ENCODE data around the gene PRKCH. TPM values are rescaled to one million over a fixed set of nuclear protein-coding genes. Genes with fewer than 3 reads are reported as not detected.

Gene PRKCH
- total RNA-seq, 1 donor from 2014 or later, result 43.0 TPM

DNA sequence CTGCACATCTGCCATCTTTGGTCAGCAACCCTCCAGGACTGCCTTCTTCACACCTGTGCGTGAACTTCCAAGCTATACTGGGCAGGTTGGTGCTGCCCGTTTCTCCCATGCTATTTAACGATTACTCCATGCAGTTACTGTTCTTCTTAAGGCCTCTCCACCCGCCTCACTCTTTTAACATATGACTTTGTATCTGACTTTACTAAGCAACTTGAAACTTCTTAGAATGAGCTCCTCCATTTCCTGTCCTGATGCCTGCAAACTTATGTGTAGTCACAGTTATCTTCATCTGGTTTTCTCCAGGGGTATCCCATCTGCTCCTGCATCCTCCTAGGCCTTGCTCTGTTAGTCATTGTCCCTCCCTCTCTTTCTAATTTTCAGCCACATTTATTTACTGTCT lies 35.7 kb downstream of the PRKCH start:
- Histone ChIP-seq H3K27me3 (no peaks in the 10 kb centered on the region), H3K27ac (no peak overlapping the region), H3K4me1 (peaks cover 27% of the 10 kb centered on the region), H3K4me3 (no peak overlapping the region), H3K9me3 (no peaks in the 10 kb centered on the region), H3K36me3 (no peaks in the 10 kb centered on the region)
- intact Hi-C loops (cut with DNase I), result no loop called here
- TF ChIP-seq POLR2A (IDR thresholded peaks at IDR 0.05), result no peak
- TF ChIP-seq POLR2AphosphoS5 (IDR thresholded peaks at IDR 0.05; ENCODE audit: insufficient read depth in 1 of 2, low read depth in 1 of 2), result no peak
- TF ChIP-seq, protein P1, sequence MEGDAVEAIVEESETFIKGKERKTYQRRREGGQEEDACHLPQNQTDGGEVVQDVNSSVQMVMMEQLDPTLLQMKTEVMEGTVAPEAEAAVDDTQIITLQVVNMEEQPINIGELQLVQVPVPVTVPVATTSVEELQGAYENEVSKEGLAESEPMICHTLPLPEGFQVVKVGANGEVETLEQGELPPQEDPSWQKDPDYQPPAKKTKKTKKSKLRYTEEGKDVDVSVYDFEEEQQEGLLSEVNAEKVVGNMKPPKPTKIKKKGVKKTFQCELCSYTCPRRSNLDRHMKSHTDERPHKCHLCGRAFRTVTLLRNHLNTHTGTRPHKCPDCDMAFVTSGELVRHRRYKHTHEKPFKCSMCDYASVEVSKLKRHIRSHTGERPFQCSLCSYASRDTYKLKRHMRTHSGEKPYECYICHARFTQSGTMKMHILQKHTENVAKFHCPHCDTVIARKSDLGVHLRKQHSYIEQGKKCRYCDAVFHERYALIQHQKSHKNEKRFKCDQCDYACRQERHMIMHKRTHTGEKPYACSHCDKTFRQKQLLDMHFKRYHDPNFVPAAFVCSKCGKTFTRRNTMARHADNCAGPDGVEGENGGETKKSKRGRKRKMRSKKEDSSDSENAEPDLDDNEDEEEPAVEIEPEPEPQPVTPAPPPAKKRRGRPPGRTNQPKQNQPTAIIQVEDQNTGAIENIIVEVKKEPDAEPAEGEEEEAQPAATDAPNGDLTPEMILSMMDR (IDR thresholded peaks at IDR 0.05), result no peak
- DNase-seq (ENCODE audit: extremely low spot score in 2 of 2), result no peak

DNA sequence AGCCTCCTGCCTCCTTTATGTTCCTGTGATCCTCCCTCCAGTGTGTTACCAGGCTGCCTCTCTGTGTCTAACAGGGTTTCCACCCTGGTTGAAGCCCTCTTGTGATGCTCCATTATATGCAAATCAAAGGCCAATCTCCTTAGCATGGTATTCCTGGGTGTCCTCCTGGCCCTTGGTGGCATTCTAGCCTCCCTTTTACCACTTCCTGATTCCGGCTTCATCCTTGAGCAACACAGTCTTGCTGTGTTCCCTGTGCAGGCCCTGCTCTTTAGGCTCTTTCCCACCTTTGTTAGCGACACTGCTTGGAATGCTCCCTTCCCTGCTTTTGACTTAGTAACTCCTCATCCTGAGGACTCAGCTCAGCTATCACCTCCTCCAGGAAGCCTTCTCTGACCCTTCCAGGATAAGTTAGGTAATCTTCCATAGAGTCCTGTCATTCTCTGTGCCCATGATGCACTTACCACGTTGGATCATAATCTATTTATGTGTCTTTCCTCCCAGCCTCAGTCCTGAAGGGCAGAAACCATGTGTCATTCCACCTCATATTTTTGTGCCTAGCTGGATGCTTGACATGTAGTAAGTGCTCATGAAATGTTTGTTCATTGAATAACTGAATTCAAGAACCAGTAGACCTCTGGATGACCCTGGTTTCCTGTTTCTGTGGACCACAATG lies 37.3 kb downstream of the PRKCH start:
- H3K27ac ChIP-seq, result no peak overlapping the region
- intact Hi-C loops (cut with DNase I), result no loop called here
- TF ChIP-seq, protein P1 (IDR thresholded peaks at IDR 0.05), result no peak
- TF ChIP-seq POLR2A (IDR thresholded peaks at IDR 0.05) (no peak), POLR2AphosphoS5 (IDR thresholded peaks at IDR 0.05; ENCODE audit: insufficient read depth in 1 of 2, low read depth in 1 of 2) (no peak)

DNA sequence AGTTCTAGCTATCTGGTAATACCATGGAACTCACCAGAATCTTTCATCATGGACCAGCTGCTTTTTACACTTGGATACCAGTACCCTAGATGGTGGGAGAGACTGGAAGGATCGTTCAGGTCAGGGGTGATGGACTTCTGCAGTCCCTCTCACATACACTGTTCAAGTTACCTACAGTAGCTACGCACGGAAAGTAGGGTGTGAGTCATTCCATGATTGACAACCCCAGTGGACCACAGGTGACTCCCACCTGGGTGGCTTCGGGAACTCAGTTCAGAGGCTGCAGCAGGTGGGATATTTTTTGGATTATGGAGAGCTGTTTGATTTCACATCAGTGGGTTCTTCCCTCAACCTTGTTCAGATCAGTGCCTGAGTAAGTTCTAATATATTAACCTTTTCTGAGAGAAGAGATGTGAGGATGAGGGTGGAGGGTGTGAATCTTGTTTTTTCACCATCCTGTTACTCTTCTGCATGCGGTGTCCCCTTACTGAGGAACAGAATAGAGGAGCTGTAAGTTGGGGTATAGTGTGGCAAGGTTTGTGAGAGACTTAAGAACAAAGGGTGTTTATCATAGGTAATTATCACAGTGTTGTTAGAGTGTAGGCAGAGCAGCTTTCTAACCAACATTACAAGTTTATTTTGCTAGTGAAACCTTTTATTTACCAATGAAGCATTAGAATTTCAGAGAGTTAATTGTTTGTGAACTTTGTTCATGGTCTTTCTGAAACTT lies 39.6 kb downstream of the PRKCH start:
- peaks cover 25% of the 10 kb centered on the region for H3K4me1 ChIP-seq
- no peak overlapping the region for H3K27ac ChIP-seq
- intact Hi-C loops (cut with DNase I), result no loop called here
- no peaks in the 10 kb centered on the region for H3K36me3 ChIP-seq
- H3K9me3 ChIP-seq, result no peaks in the 10 kb centered on the region
- no peak overlapping the region for H3K4me3 ChIP-seq
- no peaks in the 10 kb centered on the region for H3K27me3 ChIP-seq
- DNase-seq (ENCODE audit: extremely low spot score in 2 of 2), result no peak
- TF ChIP-seq POLR2AphosphoS5 (IDR thresholded peaks at IDR 0.05; ENCODE audit: insufficient read depth in 1 of 2, low read depth in 1 of 2), result no peak
- no peak for TF ChIP-seq POLR2A (IDR thresholded peaks at IDR 0.05)
- TF ChIP-seq, protein P1 (IDR thresholded peaks at IDR 0.05), result no peak

More for the DNA sequence above, 37.3 kb downstream of the PRKCH start:
- no peaks in the 10 kb centered on the region for H3K27me3 ChIP-seq
- DNase-seq (ENCODE audit: extremely low spot score in 2 of 2), result no peak
- H3K4me1 ChIP-seq, result peaks cover 27% of the 10 kb centered on the region
- H3K4me3 ChIP-seq, result no peak overlapping the region
- H3K9me3 ChIP-seq, result no peaks in the 10 kb centered on the region
- H3K36me3 ChIP-seq, result no peaks in the 10 kb centered on the region

DNA sequence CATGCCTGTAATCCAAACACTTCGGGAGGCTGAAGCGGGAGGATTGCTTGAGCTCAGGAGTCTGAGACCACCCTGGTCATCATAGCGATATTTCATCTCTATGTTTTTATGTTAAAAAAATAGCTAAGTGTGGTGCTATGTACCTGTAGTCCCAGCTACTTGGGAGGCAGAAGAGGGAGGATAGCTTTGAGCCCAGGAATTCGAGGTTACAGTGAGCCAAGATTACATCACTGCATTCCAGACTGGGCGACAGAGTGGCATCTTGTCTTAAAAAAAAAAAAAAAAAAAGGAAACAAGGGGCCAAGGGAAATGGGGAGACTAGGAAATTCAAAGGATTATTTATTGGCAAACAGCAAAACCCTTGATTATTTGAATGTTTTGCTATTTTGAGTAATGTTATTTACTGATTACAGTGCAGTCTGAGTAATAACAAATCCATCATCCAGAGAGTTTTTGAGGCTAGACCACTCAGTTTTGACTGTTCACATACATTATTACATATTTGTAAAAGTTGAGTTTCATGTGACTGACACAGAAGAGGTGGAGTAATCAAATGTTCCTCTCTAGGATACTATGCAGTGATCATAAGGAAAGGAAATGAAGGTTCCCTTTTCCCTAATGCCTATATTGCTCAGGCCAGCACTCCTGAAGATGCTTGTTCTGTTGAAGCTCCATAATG lies 40.8 kb downstream of the PRKCH start:
- H3K27me3 ChIP-seq, result no peaks in the 10 kb centered on the region
- intact Hi-C loops (cut with DNase I), result no loop called here

DNA sequence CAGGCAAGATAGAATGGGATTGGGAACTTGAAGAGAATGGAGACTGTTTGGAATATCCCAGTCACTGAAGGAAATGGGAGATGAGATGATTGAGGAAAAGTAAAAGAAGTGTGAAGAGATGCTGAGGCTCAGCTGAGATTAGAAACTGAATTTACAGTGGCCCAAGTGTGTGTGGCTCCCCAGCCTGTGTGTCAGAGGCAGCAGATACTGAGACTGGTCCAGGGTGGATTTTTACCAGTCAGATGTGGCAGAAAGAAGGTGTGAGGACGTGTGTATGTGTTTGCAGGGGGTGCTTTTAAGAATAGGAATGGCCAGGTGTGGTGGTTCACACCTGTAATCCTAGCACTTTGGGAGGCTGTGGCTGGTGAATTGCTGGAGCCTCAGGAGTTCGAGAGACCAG lies 42.9 kb downstream of the PRKCH start:
- H3K27me3 ChIP-seq, result no peaks in the 10 kb centered on the region
- no peaks in the 10 kb centered on the region for H3K36me3 ChIP-seq
- intact Hi-C loops (cut with DNase I), result no loop called here
- no peak for DNase-seq (ENCODE audit: extremely low spot score in 2 of 2)
- TF ChIP-seq, protein P1 (IDR thresholded peaks at IDR 0.05), result no peak
- TF ChIP-seq POLR2AphosphoS5 (IDR thresholded peaks at IDR 0.05; ENCODE audit: insufficient read depth in 1 of 2, low read depth in 1 of 2) (no peak), POLR2A (IDR thresholded peaks at IDR 0.05) (no peak)
- peaks cover 17% of the 10 kb centered on the region for H3K4me1 ChIP-seq
- no peaks in the 10 kb centered on the region for H3K9me3 ChIP-seq
- H3K4me3 ChIP-seq, result no peak overlapping the region
- no peak overlapping the region for H3K27ac ChIP-seq

More for the DNA sequence above, 40.8 kb downstream of the PRKCH start:
- H3K9me3 ChIP-seq, result no peaks in the 10 kb centered on the region
- no peak overlapping the region for H3K4me3 ChIP-seq
- no peak for TF ChIP-seq POLR2A (IDR thresholded peaks at IDR 0.05)
- TF ChIP-seq POLR2AphosphoS5 (IDR thresholded peaks at IDR 0.05; ENCODE audit: insufficient read depth in 1 of 2, low read depth in 1 of 2), result no peak
- no peaks in the 10 kb centered on the region for H3K36me3 ChIP-seq
- no peak overlapping the region for H3K27ac ChIP-seq
- H3K4me1 ChIP-seq, result peaks cover 12% of the 10 kb centered on the region
- DNase-seq (ENCODE audit: extremely low spot score in 2 of 2), result no peak
